Astrocyte (in vitro differentiated cells and primary cell): Measurements from ENCODE around the gene P3H1. TPM values are rescaled to one million over a fixed set of nuclear protein-coding genes. Genes with fewer than 3 reads are reported as not detected.

Experiments
- DNase-seq: peaks from one replicate; pipeline ENCODE4 v3.0.0-alpha.2; 2010; ENCODE audit warnings: low read depth
- FAIRE-seq: peaks from 2 replicates; lab custom pipeline; 2011; peaks lifted over from hg19 to GRCh38; lab: Jason Lieb, UNC
- H2AFZ ChIP-seq: 2 replicates; pipeline ENCODE4 v1.6.0; 2012; ENCODE audit warnings: low read depth, low read length, inconsistent platforms
- H3K27ac ChIP-seq: 2 replicates; pipeline ENCODE4 v1.5.1; 2011; ENCODE audit warnings: low read depth, low read length, inconsistent platforms
- H3K27me3 ChIP-seq: 2 replicates; pipeline ENCODE4 v1.6.0; 2011; ENCODE audit warnings: low read length, inconsistent platforms; ENCODE audit not compliant: insufficient read depth
- H3K36me3 ChIP-seq: 2 replicates; pipeline ENCODE4 v1.5.1; 2011; ENCODE audit warnings: low read length, inconsistent platforms; ENCODE audit not compliant: insufficient read depth
- H3K4me1 ChIP-seq: 2 replicates; pipeline ENCODE4 v1.5.1; 2011; ENCODE audit warnings: low read length, inconsistent platforms; ENCODE audit not compliant: insufficient read depth
- H3K4me2 ChIP-seq: 2 replicates; pipeline ENCODE4 v1.6.0; 2012; ENCODE audit warnings: low read length, inconsistent platforms
- H3K4me3 ChIP-seq: 2 replicates; pipeline ENCODE4 v1.5.1; 2011; ENCODE audit warnings: low read depth, mild to moderate bottlenecking, low read length, inconsistent platforms; ENCODE audit not compliant: insufficient read depth
- H3K79me2 ChIP-seq: 2 replicates; pipeline ENCODE4 v1.6.0; 2012; ENCODE audit warnings: mild to moderate bottlenecking, low read length, inconsistent platforms; ENCODE audit not compliant: insufficient read depth
- H3K9ac ChIP-seq: 2 replicates; pipeline ENCODE4 v1.6.0; 2012; ENCODE audit warnings: mild to moderate bottlenecking, low read length, inconsistent platforms
- H3K9me3 ChIP-seq: 2 replicates; pipeline ENCODE4 v1.5.1; 2012; ENCODE audit warnings: low read depth, mild to moderate bottlenecking, low read length, inconsistent platforms; ENCODE audit not compliant: insufficient read depth
- H4K20me1 ChIP-seq: 2 replicates; pipeline ENCODE4 v1.6.0; 2012; ENCODE audit warnings: low read length, inconsistent platforms; ENCODE audit not compliant: insufficient read depth
- H3K27ac Mint-ChIP-seq: one replicate; pipeline ENCODE4 v1.8.0; 2021; ENCODE audit warnings: mild to moderate bottlenecking, mixed read lengths; ENCODE audit not compliant: unreplicated experiment
- H3K27me3 Mint-ChIP-seq: one replicate; pipeline ENCODE4 v1.8.0; 2021; ENCODE audit warnings: low read depth, mixed read lengths; ENCODE audit not compliant: unreplicated experiment
- H3K36me3 Mint-ChIP-seq: one replicate; pipeline ENCODE4 v1.8.0; 2021; ENCODE audit warnings: low read depth, mixed read lengths; ENCODE audit not compliant: unreplicated experiment
- H3K4me1 Mint-ChIP-seq: one replicate; pipeline ENCODE4 v1.8.0; 2021; ENCODE audit warnings: low read depth, mixed read lengths; ENCODE audit not compliant: unreplicated experiment
- H3K4me3 Mint-ChIP-seq: one replicate; pipeline ENCODE4 v1.8.0; 2021; ENCODE audit warnings: mild to moderate bottlenecking, moderate library complexity, mixed read lengths; ENCODE audit not compliant: unreplicated experiment
- H3K9me3 Mint-ChIP-seq: one replicate; pipeline ENCODE4 v1.8.0; 2021; ENCODE audit warnings: mild to moderate bottlenecking, mixed read lengths; ENCODE audit not compliant: unreplicated experiment
- EZH2 ChIP-seq: IDR thresholded peaks from 2 replicates; pipeline ENCODE4 v1.6.1; 2012; ENCODE audit warnings: mild to moderate bottlenecking, low read length, inconsistent platforms; ENCODE audit not compliant: insufficient read depth
- total RNA-seq: library from RNA; stranded (reverse); gene quantifications from 2 replicates; pipeline ENCODE4 v1.2.1, GENCODE V29; 2021
- TF ChIP-seq, protein P1 (sequence below): IDR thresholded peaks from 2 replicates; pipeline ENCODE4 v1.5.1; 2011; ENCODE audit warnings: low read depth, mild to moderate bottlenecking, inconsistent platforms, low read length, moderate library complexity; ENCODE audit not compliant: insufficient read depth

P3H1 gene
- total RNA-seq, 1 donor from 2014 or later, result 277 TPM

DNA sequence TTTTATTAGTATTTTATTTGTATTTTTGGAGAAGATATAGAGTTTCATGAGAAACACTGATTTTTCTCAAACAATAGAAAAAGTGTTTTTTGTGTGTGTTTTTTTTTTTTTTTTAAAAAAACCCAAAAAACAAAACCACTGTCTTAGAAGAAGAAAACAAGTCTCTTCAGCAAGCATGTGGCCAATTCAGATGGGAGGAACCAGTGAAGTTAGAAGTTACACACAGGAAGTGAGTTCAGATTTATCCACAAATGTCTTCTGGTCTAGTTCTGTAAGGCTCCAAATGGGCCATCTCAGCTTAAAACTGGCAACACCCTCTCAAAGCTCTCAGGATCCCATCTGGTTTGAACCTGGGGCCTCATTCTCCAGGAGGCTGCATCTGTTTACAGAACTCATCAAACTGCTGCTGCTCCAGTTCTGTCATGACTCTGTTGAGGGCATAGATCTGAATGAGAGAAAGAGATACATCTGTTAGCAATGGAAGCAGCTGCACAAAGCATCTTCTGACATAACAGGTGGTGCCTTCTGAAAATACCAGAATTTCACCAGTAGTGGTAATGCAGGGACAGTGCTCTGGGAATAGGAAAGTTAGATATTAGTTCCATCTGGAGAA is 40.3 kb upstream of the P3H1 start:
- H3K4me3 ChIP-seq, result no peak overlapping the region
- H3K27ac Mint-ChIP-seq, result no peak overlapping the region
- H3K4me1 Mint-ChIP-seq, result peaks cover 15% of the 10 kb centered on the region
- no peaks in the 10 kb centered on the region for H3K9me3 Mint-ChIP-seq
- no peaks in the 10 kb centered on the region for H4K20me1 ChIP-seq
- H3K9ac ChIP-seq, result no peak overlapping the region
- no peaks in the 10 kb centered on the region for H3K4me1 ChIP-seq
- no peak overlapping the region for H3K4me2 ChIP-seq
- no peaks in the 10 kb centered on the region for H3K27me3 Mint-ChIP-seq
- DNase-seq, result no peak
- no peak overlapping the region for H2AFZ ChIP-seq
- H3K4me3 Mint-ChIP-seq, result no peak overlapping the region
- no peaks in the 10 kb centered on the region for H3K9me3 ChIP-seq
- H3K79me2 ChIP-seq, result no peaks in the 10 kb centered on the region
- no peaks in the 10 kb centered on the region for H3K36me3 ChIP-seq
- H3K36me3 Mint-ChIP-seq, result peaks cover 13% of the 10 kb centered on the region
- no peak overlapping the region for H3K27ac ChIP-seq
- TF ChIP-seq, protein P1, sequence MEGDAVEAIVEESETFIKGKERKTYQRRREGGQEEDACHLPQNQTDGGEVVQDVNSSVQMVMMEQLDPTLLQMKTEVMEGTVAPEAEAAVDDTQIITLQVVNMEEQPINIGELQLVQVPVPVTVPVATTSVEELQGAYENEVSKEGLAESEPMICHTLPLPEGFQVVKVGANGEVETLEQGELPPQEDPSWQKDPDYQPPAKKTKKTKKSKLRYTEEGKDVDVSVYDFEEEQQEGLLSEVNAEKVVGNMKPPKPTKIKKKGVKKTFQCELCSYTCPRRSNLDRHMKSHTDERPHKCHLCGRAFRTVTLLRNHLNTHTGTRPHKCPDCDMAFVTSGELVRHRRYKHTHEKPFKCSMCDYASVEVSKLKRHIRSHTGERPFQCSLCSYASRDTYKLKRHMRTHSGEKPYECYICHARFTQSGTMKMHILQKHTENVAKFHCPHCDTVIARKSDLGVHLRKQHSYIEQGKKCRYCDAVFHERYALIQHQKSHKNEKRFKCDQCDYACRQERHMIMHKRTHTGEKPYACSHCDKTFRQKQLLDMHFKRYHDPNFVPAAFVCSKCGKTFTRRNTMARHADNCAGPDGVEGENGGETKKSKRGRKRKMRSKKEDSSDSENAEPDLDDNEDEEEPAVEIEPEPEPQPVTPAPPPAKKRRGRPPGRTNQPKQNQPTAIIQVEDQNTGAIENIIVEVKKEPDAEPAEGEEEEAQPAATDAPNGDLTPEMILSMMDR, result no peak
- TF ChIP-seq EZH2, result no peak
- H3K27me3 ChIP-seq, result no peaks in the 10 kb centered on the region
- no peak for FAIRE-seq

- Histone ChIP-seq H3K4me3 (no peak overlapping the region), H2AFZ (no peak overlapping the region), H3K79me2 (no peaks in the 10 kb centered on the region), H3K27ac (no peak overlapping the region), H3K36me3 (no peaks in the 10 kb centered on the region), H3K9me3 (no peaks in the 10 kb centered on the region), H3K4me1 (no peaks in the 10 kb centered on the region), H3K9ac (no peak overlapping the region), H3K27me3 (no peaks in the 10 kb centered on the region), H4K20me1 (no peaks in the 10 kb centered on the region), H3K4me2 (no peak overlapping the region)
- DNase-seq (no peak), FAIRE-seq (no peak)
- no peaks in the 10 kb centered on the region for H3K27me3 Mint-ChIP-seq
- peaks cover 15% of the 10 kb centered on the region for H3K4me1 Mint-ChIP-seq
- H3K36me3 Mint-ChIP-seq, result peaks cover 13% of the 10 kb centered on the region
- no peak overlapping the region for H3K27ac Mint-ChIP-seq
- TF ChIP-seq, protein P1, result no peak
- TF ChIP-seq EZH2, result no peak
- H3K9me3 Mint-ChIP-seq, result no peaks in the 10 kb centered on the region
- no peak overlapping the region for H3K4me3 Mint-ChIP-seq
These were observed 39.8 kb upstream of the P3H1 start for GRCh38 chr1:42806593-42806992.

GRCh38 chr1:42806171-42806570 is 39.3 kb upstream of the P3H1 start:
- Histone ChIP-seq H3K9ac (no peak overlapping the region), H3K79me2 (no peaks in the 10 kb centered on the region), H3K36me3 (no peaks in the 10 kb centered on the region), H3K4me3 (no peak overlapping the region), H4K20me1 (no peaks in the 10 kb centered on the region), H3K27ac (no peak overlapping the region), H2AFZ (no peak overlapping the region), H3K4me2 (no peak overlapping the region), H3K4me1 (no peaks in the 10 kb centered on the region), H3K27me3 (no peaks in the 10 kb centered on the region), H3K9me3 (no peaks in the 10 kb centered on the region)
- DNase-seq, result no peak
- Mint-ChIP-seq H3K4me1 (peaks cover 15% of the 10 kb centered on the region), H3K9me3 (no peaks in the 10 kb centered on the region), H3K4me3 (no peak overlapping the region), H3K27ac (no peak overlapping the region), H3K36me3 (peaks cover 13% of the 10 kb centered on the region), H3K27me3 (no peaks in the 10 kb centered on the region)
- FAIRE-seq, result no peak
- TF ChIP-seq EZH2, result no peak
- TF ChIP-seq, protein P1, result no peak
